ENCODE measurements around the gene DOCK9. TPM values are rescaled to one million over a fixed set of nuclear protein-coding genes. Genes with fewer than 3 reads are reported as not detected.

Gene DOCK9
- total RNA-seq, 1 experiment from 2014 or later, result 4.5 TPM

GRCh38 chr13:98800078-98800477 lies 177.8 kb downstream of the DOCK9 start:
- ChIA-PET POLR2A (ENCODE audit: low non-redundant PET) (no interaction called here), CTCF (no interaction called here)
- TF ChIP-seq CTCF (conservative IDR thresholded peaks at IDR 0.05; ENCODE audit: low read depth, low read length) (no peak), EZH2 (IDR thresholded peaks at IDR 0.05; ENCODE audit: borderline replicate concordance, low read depth, low read length, poor library complexity, severe bottlenecking) (no peak)
- H3K27ac ChIP-seq (ENCODE audit: low read depth, low read length, poor library complexity, severe bottlenecking), result no peak overlapping the region
- no peak for DNase-seq (ENCODE audit: low spot score)
- no peaks in the 10 kb centered on the region for H3K27me3 ChIP-seq (replicated peaks; ENCODE audit: insufficient read depth, low read depth, low read length, poor library complexity)
- BruUV-seq (replicated peaks), result no TSS peak
- H3K4me1 ChIP-seq (ENCODE audit: insufficient read depth, low read length, poor library complexity, severe bottlenecking), result peaks cover 3% of the 10 kb centered on the region
- intact Hi-C loops (cut with micrococcal nuclease; ENCODE audit: unreplicated experiment), result no loop called here
- H3K9me3 ChIP-seq (ENCODE audit: low read depth, low read length, poor library complexity, severe bottlenecking), result no peaks in the 10 kb centered on the region
- no peaks in the 10 kb centered on the region for H3K36me3 ChIP-seq (ENCODE audit: insufficient read depth, low read length, poor library complexity, severe bottlenecking)
- H3K4me3 ChIP-seq (ENCODE audit: low read depth, low read length, poor library complexity, severe bottlenecking), result no peak overlapping the region

- no peaks in the 10 kb centered on the region for H3K36me3 ChIP-seq (ENCODE audit: insufficient read depth, low read length, poor library complexity, severe bottlenecking)
- peaks cover 3% of the 10 kb centered on the region for H3K4me1 ChIP-seq (ENCODE audit: insufficient read depth, low read length, poor library complexity, severe bottlenecking)
- intact Hi-C loops (cut with micrococcal nuclease; ENCODE audit: unreplicated experiment), result no loop called here
- ChIA-PET CTCF (no interaction called here), POLR2A (ENCODE audit: low non-redundant PET) (no interaction called here)
- DNase-seq (ENCODE audit: low spot score), result no peak
- H3K9me3 ChIP-seq (ENCODE audit: low read depth, low read length, poor library complexity, severe bottlenecking), result no peaks in the 10 kb centered on the region
- TF ChIP-seq CTCF (conservative IDR thresholded peaks at IDR 0.05; ENCODE audit: low read depth, low read length), result no peak
- no peak for TF ChIP-seq EZH2 (IDR thresholded peaks at IDR 0.05; ENCODE audit: borderline replicate concordance, low read depth, low read length, poor library complexity, severe bottlenecking)
- no peak overlapping the region for H3K4me3 ChIP-seq (ENCODE audit: low read depth, low read length, poor library complexity, severe bottlenecking)
- BruUV-seq (replicated peaks), result no TSS peak
- H3K27me3 ChIP-seq (replicated peaks; ENCODE audit: insufficient read depth, low read depth, low read length, poor library complexity), result no peaks in the 10 kb centered on the region
- H3K27ac ChIP-seq (ENCODE audit: low read depth, low read length, poor library complexity, severe bottlenecking), result no peak overlapping the region
These were observed 178.8 kb downstream of the DOCK9 start for GRCh38 chr13:98798849-98799645.

- Histone ChIP-seq H3K27ac (ENCODE audit: low read depth, low read length, poor library complexity, severe bottlenecking) (no peak overlapping the region), H3K4me1 (ENCODE audit: insufficient read depth, low read length, poor library complexity, severe bottlenecking) (peaks cover 3% of the 10 kb centered on the region), H3K4me3 (ENCODE audit: low read depth, low read length, poor library complexity, severe bottlenecking) (no peak overlapping the region), H3K27me3 (replicated peaks; ENCODE audit: insufficient read depth, low read depth, low read length, poor library complexity) (no peaks in the 10 kb centered on the region), H3K9me3 (ENCODE audit: low read depth, low read length, poor library complexity, severe bottlenecking) (no peaks in the 10 kb centered on the region), H3K36me3 (ENCODE audit: insufficient read depth, low read length, poor library complexity, severe bottlenecking) (no peaks in the 10 kb centered on the region)
- POLR2A ChIA-PET (ENCODE audit: low non-redundant PET), result no interaction called here
- DNase-seq (ENCODE audit: low spot score), result no peak
- no TSS peak for BruUV-seq (replicated peaks)
- CTCF ChIA-PET, result no interaction called here
- TF ChIP-seq CTCF (conservative IDR thresholded peaks at IDR 0.05; ENCODE audit: low read depth, low read length) (no peak), EZH2 (IDR thresholded peaks at IDR 0.05; ENCODE audit: borderline replicate concordance, low read depth, low read length, poor library complexity, severe bottlenecking) (no peak)
- intact Hi-C loops (cut with micrococcal nuclease; ENCODE audit: unreplicated experiment), result no loop called here
These were observed 180.4 kb downstream of the DOCK9 start for GRCh38 chr13:98797456-98797855.

Measured in A673 (cell line).